HepG2 (cell line): ENCODE results near the gene DNAJB11. TPM values are rescaled to one million over a fixed set of nuclear protein-coding genes. Genes with fewer than 3 reads are reported as not detected.
A peak's percentile ranks its signal among the peaks of the same experiment; 100 is the strongest.

ENCODE experiments used
- ATAC-seq: fragments of 200-7000 bp; cut with Tn5 transposase; 3 replicates; pipeline ENCODE4 v1.9.1; 2020; ENCODE audit warnings: mild to moderate bottlenecking, moderate library complexity
- BruUV-seq: library from RNA; stranded (reverse); fragments of 400-500 nt; replicated peaks from 2 replicates; lab custom pipeline; 2021; lab: Mats Ljungman, UMichigan
- CTCF ChIA-PET: fragments of 300-600 bp; formaldehyde crosslinking; extraction: SDS; loops from one replicate; lab custom pipeline; 2021; ENCODE audit warnings: low total read pairs, inconsistent platforms, low intra/inter-chr PET ratio; lab: Yijun Ruan, JAX
- POLR2A ChIA-PET: fragments of 350-600 bp; sonication (Branson Sonifier 250); formaldehyde crosslinking; loops from one replicate; lab custom pipeline; 2020; ENCODE audit warnings: antibody characterized with exemption, inconsistent platforms; lab: Yijun Ruan, JAX
- DNase-seq: peaks from one replicate; pipeline ENCODE4 v3.0.0-alpha.2; 2015; ENCODE audit warnings: low spot score
- FAIRE-seq: peaks from 3 replicates; lab custom pipeline; 2011; peaks lifted over from hg19 to GRCh38; lab: Jason Lieb, UNC
- H2AFZ ChIP-seq: one replicate; pipeline ENCODE4 v1.6.1; 2011; ENCODE audit warnings: low read length, inconsistent platforms
- H3K27ac ChIP-seq: fragments of 300-600 bp; 3 replicates; pipeline ENCODE4 v1.8.0; 2011; ENCODE audit warnings: mixed run types, mild to moderate bottlenecking, mixed read lengths, low read length, inconsistent platforms; ENCODE audit not compliant: insufficient read depth; ENCODE audit errors: extremely low read length
- H3K27me3 ChIP-seq, 2 experiments: fragments of 200-600 bp in 1 of 2; 2 replicates in 1 of 2; 3 replicates in 1 of 2; pipeline versions ENCODE4 v1.6.0 to v1.8.0; 2011; ENCODE audit warnings: low read length in 2 of 2, mild to moderate bottlenecking in 2 of 2, moderate library complexity in 2 of 2, inconsistent platforms in 1 of 2; ENCODE audit not compliant: insufficient read depth in 2 of 2, control insufficient read depth in 1 of 2
- H3K36me3 ChIP-seq, 2 experiments: fragments of 200-600 bp in 1 of 2; replicated peaks in 1 of 2; 2 replicates in 1 of 2; 3 replicates in 1 of 2; pipeline versions ENCODE4 v1.5.1 to v1.8.0; 2011; ENCODE audit warnings: low read length in 2 of 2, inconsistent platforms in 1 of 2; ENCODE audit not compliant: insufficient read depth in 2 of 2, control insufficient read depth in 1 of 2
- H3K4me1 ChIP-seq: 2 replicates; pipeline ENCODE4 v1.5.1; 2012; ENCODE audit warnings: low read length, inconsistent platforms; ENCODE audit not compliant: insufficient read depth
- H3K4me2 ChIP-seq: 2 replicates; pipeline ENCODE4 v1.6.0; 2011; ENCODE audit warnings: low read depth, low read length, inconsistent platforms
- H3K4me3 ChIP-seq, 3 experiments: fragments of 200-600 bp in 1 of 3; sonication (generic), shearing (Covaris generic) in 1 of 3; replicated peaks in 1 of 3; 2 replicates each; pipeline ENCODE4 v1.5.1; 2011 to 2016; ENCODE audit warnings: low read length in 3 of 3, inconsistent platforms in 2 of 3, low read depth in 2 of 3, mild to moderate bottlenecking in 2 of 3, control low read depth in 1 of 3, mixed read lengths in 1 of 3; ENCODE audit not compliant: insufficient read depth in 1 of 3
- H3K79me2 ChIP-seq: one replicate; pipeline ENCODE4 v1.6.1; 2011; ENCODE audit warnings: low read length, inconsistent platforms; ENCODE audit not compliant: insufficient read depth
- H3K9ac ChIP-seq: 2 replicates; pipeline ENCODE4 v1.6.0; 2011; ENCODE audit warnings: mild to moderate bottlenecking, low read depth, low read length, inconsistent platforms; ENCODE audit not compliant: insufficient read depth
- H3K9me3 ChIP-seq: 2 replicates; pipeline ENCODE4 v1.5.1; 2012; ENCODE audit warnings: mild to moderate bottlenecking, low read length
- H4K20me1 ChIP-seq: 2 replicates; pipeline ENCODE4 v1.6.0; 2011; ENCODE audit warnings: inconsistent platforms, mild to moderate bottlenecking, low read length, moderate library complexity; ENCODE audit not compliant: insufficient read depth
- AGO1 ChIP-seq: fragments of 200-400 bp; formaldehyde crosslinking; IDR thresholded peaks from 2 replicates; pipeline ENCODE4 v1.6.1; 2017; ENCODE audit warnings: mild to moderate bottlenecking, low read depth, low read length, moderate library complexity; ENCODE audit not compliant: poor library complexity, severe bottlenecking
- BRF2 ChIP-seq: sonication (generic); formaldehyde crosslinking; IDR thresholded peaks from 2 replicates; pipeline ENCODE4 v1.8.1; 2022; ENCODE audit warnings: mild to moderate bottlenecking, missing genetic modification reagents
- FIP1L1 ChIP-seq: fragments of 200-400 bp; formaldehyde crosslinking; IDR thresholded peaks from 2 replicates; pipeline ENCODE4 v1.6.1; 2018; ENCODE audit warnings: low read depth, mild to moderate bottlenecking, low read length, moderate library complexity, borderline replicate concordance; ENCODE audit not compliant: insufficient read depth
- HMGA1 ChIP-seq: sonication (generic); formaldehyde crosslinking; conservative IDR thresholded peaks from 2 replicates; pipeline ENCODE4 v1.4.0; 2020; ENCODE audit warnings: missing genetic modification reagents
- MED13 ChIP-seq: sonication (generic); formaldehyde crosslinking; IDR thresholded peaks from 2 replicates; pipeline ENCODE4 v1.5.0; 2020; ENCODE audit warnings: missing genetic modification reagents
- PHF5A ChIP-seq: IDR thresholded peaks from one replicate; pipeline ENCODE4 v1.6.1; 2018; ENCODE audit warnings: low read depth, missing genetic modification reagents; ENCODE audit not compliant: unreplicated experiment
- RARA ChIP-seq: IDR thresholded peaks from 2 replicates; pipeline ENCODE4 v1.6.1; 2016; ENCODE audit warnings: missing genetic modification reagents, missing compliant biosample characterization
- RERE ChIP-seq: IDR thresholded peaks from 2 replicates; pipeline ENCODE4 v1.6.1; 2016; ENCODE audit warnings: low read depth, missing genetic modification reagents, missing compliant biosample characterization
- SP4 ChIP-seq: sonication (generic); formaldehyde crosslinking; IDR thresholded peaks from 2 replicates; pipeline ENCODE4 v1.8.1; 2023; ENCODE audit warnings: mild to moderate bottlenecking, missing genetic modification reagents
- SRF ChIP-seq: IDR thresholded peaks from 2 replicates; pipeline ENCODE4 v1.6.1; 2011; ENCODE audit warnings: mild to moderate bottlenecking, low read depth, low read length, moderate library complexity
- WIZ ChIP-seq: sonication (generic); formaldehyde crosslinking; IDR thresholded peaks from 2 replicates; pipeline ENCODE4 v1.5.1; 2020; ENCODE audit warnings: mild to moderate bottlenecking, missing genetic modification reagents
- YEATS4 ChIP-seq: sonication (generic); formaldehyde crosslinking; IDR thresholded peaks from 2 replicates; pipeline ENCODE4 v1.4.0; 2020; ENCODE audit warnings: missing genetic modification reagents, borderline replicate concordance
- ZNF260 ChIP-seq: sonication (generic); formaldehyde crosslinking; IDR thresholded peaks from 2 replicates; pipeline ENCODE4 v1.4.0; 2020; ENCODE audit warnings: missing genetic modification reagents, low read depth, mild to moderate bottlenecking, borderline replicate concordance
- ZNF496 ChIP-seq: sonication (generic); formaldehyde crosslinking; IDR thresholded peaks from 2 replicates; pipeline ENCODE4 v1.8.1; 2023; ENCODE audit warnings: mild to moderate bottlenecking, moderate library complexity, missing genetic modification reagents; ENCODE audit not compliant: insufficient replicate concordance
- ZNF503 ChIP-seq: sonication (generic); formaldehyde crosslinking; IDR thresholded peaks from 2 replicates; pipeline ENCODE4 v1.4.0; 2020; ENCODE audit warnings: missing genetic modification reagents
- WGBS: methylation state at CpG from one replicate; pipeline ENCODE4 v1.1.6; 2017; ENCODE audit warnings: low lambda C conversion rate; 5-methylcytosine and 5-hydroxymethylcytosine counted together
- in situ Hi-C: cut with HindIII; loops from 2 replicates; pipeline ENCODE4 v1.10.0; 2017; ENCODE audit warnings: low pct_unique_long_range_greater_than_20kb; ENCODE audit not compliant: extremely low pct_ligation_motif_present
- intact Hi-C: fragments of 100-400 bp; cut with micrococcal nuclease; formaldehyde crosslinking; loops from one replicate; pipeline ENCODE4 v1.10.0; 2022; ENCODE audit not compliant: unreplicated experiment
- polyA plus RNA-seq, 8 experiments: library from polyadenylated mRNA; depleted of rRNA in 3 of 8; stranded (reverse) in 7 of 8; unstranded in 1 of 8; fragments of >200 nt; fragmentation: Illumina TruSeq in 4 of 8; extraction: Trizol in 4 of 8; gene quantifications; 2 replicates each; pipeline versions ENCODE4 v1.2.1 to v1.2.3, GENCODE V29; 2011 to 2016; ENCODE audit warnings: low read depth in 4 of 8, missing spikeins in 1 of 8, mixed read lengths in 1 of 8; ENCODE audit not compliant: insufficient read depth in 1 of 8
- total RNA-seq, 5 experiments: library from RNA; depleted of rRNA; stranded (reverse); fragments of >200 nt; fragmentation: Illumina TruSeq; extraction: Trizol; gene quantifications; 2 replicates each; pipeline ENCODE4 v1.2.3, GENCODE V29; 2016; ENCODE audit warnings: low read depth in 1 of 5

DNAJB11 gene
- total and polyA plus RNA-seq, 2 of the 13 experiments (the other 11 are each of a cell fraction or from before 2014, with no cell fraction given), result 41.0 to 132 TPM

GRCh38 chr3:186540835-186541226 lies 29.7 kb upstream of the DNAJB11 start:
- Histone ChIP-seq H3K4me3 (no peak overlapping the region), H3K79me2 (no peaks in the 10 kb centered on the region), H3K9me3 (no peaks in the 10 kb centered on the region), H3K27ac (no peak overlapping the region), H3K9ac (no peak overlapping the region), H2AFZ (no peak overlapping the region), H3K4me2 (0 out of 2 replicates have a peak overlapping the region, but pooled peaks have one; percentile 26), H4K20me1 (no peaks in the 10 kb centered on the region), H3K27me3 (no peaks in the 10 kb centered on the region), H3K4me1 (peaks cover 18% of the 10 kb centered on the region), H3K36me3 (no peaks in the 10 kb centered on the region)
- intact Hi-C loops, result loop anchor here (1.0 to 2.0 kb wide), 3 partner anchors 77 to 558 kb away; no protein-coding TSS in a partner anchor
- no TSS peak for BruUV-seq
- ChIA-PET POLR2A (interaction anchor here (0.9 to 1.4 kb wide), 3 partner anchors 29 to 281 kb away, joined by 3 to 4 read pairs (median 3); partner anchors contain the start of gene DNAJB11), CTCF (interaction anchor here (0.8 to 2.8 kb wide), 7 partner anchors 27 to 557 kb away, joined by 3 to 27 read pairs (median 4); no protein-coding TSS in a partner anchor)
- ATAC-seq (peak; percentile 51), FAIRE-seq (no peak), DNase-seq (no peak)
- in situ Hi-C loops, result loop anchor here (5.0 kb wide), 2 partner anchors 279 to 559 kb away; no protein-coding TSS in a partner anchor
- 16% methylated on average over 2 of the region's 2 CpGs for WGBS
- no peak for TF ChIP-seq MED13 (CRISPR knock-in tag)
- no peak for TF ChIP-seq BRF2 (CRISPR knock-in tag)
- TF ChIP-seq SRF, result no peak
- TF ChIP-seq HMGA1 (CRISPR knock-in tag), result no peak
- TF ChIP-seq AGO1, result no peak
- TF ChIP-seq SP4 (CRISPR knock-in tag), result no peak
- TF ChIP-seq PHF5A (CRISPR knock-in tag), result no peak
- no peak for TF ChIP-seq ZNF496 (CRISPR knock-in tag)
- no peak for TF ChIP-seq WIZ (CRISPR knock-in tag)
- TF ChIP-seq FIP1L1, result no peak
- no peak for TF ChIP-seq YEATS4 (CRISPR knock-in tag)
- no peak for TF ChIP-seq RERE (CRISPR knock-in tag)
- no peak for TF ChIP-seq ZNF260 (CRISPR knock-in tag)
- no peak for TF ChIP-seq RARA (CRISPR knock-in tag)
- no peak for TF ChIP-seq ZNF503 (CRISPR knock-in tag)
